Prostate gland (tissue), 2 donors: ENCODE results near the gene NOP56. TPM values are rescaled to one million over a fixed set of nuclear protein-coding genes. Genes with fewer than 3 reads are reported as not detected.

ENCODE experiments used
- DNase-seq: peaks from one replicate; pipeline ENCODE4 v3.0.0-alpha.2; 2019; ENCODE audit warnings: low spot score
- H3K27ac ChIP-seq, 2 donors: fragments of 200-600 bp; sonication (generic); 2 replicates each; pipeline ENCODE4 v1.5.1; 2017 to 2019
- H3K27me3 ChIP-seq: fragments of 200-600 bp; sonication (generic); replicated peaks from 2 replicates; pipeline ENCODE4 v1.5.1; 2019; ENCODE audit not compliant: insufficient read depth
- H3K36me3 ChIP-seq, 2 donors: fragments of 200-600 bp; sonication (generic); 1 replicate in 1 of 2; 2 replicates in 1 of 2; pipeline versions ENCODE4 v1.5.1 to v1.8.1; 2017 to 2019
- H3K4me1 ChIP-seq: fragments of 200-600 bp; sonication (generic); replicated peaks from 2 replicates; pipeline ENCODE4 v1.5.1; 2019
- H3K4me3 ChIP-seq, 2 donors: fragments of 200-600 bp; sonication (generic); 2 replicates each; pipeline ENCODE4 v1.5.1; 2017 to 2019
- H3K9me3 ChIP-seq: fragments of 200-600 bp; sonication (generic); 2 replicates; pipeline ENCODE4 v1.5.1; 2017
- POLR2A ChIP-seq: fragments of 450-650 bp; IDR thresholded peaks from one replicate; pipeline ENCODE4 v1.6.1; 2016; ENCODE audit warnings: antibody characterized with exemption, mild to moderate bottlenecking
- POLR2AphosphoS5 ChIP-seq: sonication (generic); formaldehyde crosslinking; IDR thresholded peaks from one replicate; pipeline ENCODE4 v1.6.1; 2017; ENCODE audit warnings: antibody characterized with exemption
- WGBS: methylation state at CpG from one replicate; pipeline ENCODE4 v1.1.5; 2018; 5-methylcytosine and 5-hydroxymethylcytosine counted together
- intact Hi-C: fragments of 100-400 bp; cut with DNase I; formaldehyde crosslinking; loops from one replicate; pipeline ENCODE4 v1.14.2; 2022
- total RNA-seq, 2 donors: library from RNA; depleted of rRNA; stranded (reverse); fragments of >200 nt; gene quantifications; one replicate each; pipeline ENCODE4 v1.1.0, GENCODE V29; 2016
- TF ChIP-seq, protein P1 (sequence below), 4 experiments: fragments of 200-600 bp in 2 of 4; fragments of 450-650 bp in 2 of 4; sonication (generic) in 2 of 4; IDR thresholded peaks; 1 replicate in 3 of 4; 2 replicates in 1 of 4; pipeline ENCODE4 v1.5.1; 2016 to 2019; ENCODE audit warnings: antibody characterized with exemption in 4 of 4, mild to moderate bottlenecking in 2 of 4, moderate library complexity in 2 of 4

Gene NOP56
- total RNA-seq, 2 donors from 2014 or later = 50.8 to 108 TPM

DNA sequence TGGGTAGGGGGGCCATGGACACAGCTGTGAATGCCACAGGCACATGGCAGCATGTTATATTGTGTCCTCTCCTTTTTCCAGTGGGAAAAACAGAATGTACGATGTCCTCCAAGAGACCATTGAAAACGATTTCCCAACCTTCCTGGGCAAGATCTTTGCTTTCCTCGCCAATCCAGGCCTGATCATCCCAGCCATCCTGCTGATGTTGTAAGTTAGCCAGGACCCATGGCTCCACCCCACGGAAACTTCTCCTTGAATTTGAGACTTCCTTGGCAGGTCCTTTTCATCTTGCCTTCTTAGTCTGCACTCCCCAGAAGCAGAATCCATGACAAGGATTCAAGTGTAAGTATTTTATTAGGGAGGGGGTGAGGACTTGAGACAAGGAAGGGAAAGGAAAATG, 28.2 kb upstream of the NOP56 start:
- TF ChIP-seq POLR2A (no peak), POLR2AphosphoS5 (no peak)
- TF ChIP-seq, protein P1, sequence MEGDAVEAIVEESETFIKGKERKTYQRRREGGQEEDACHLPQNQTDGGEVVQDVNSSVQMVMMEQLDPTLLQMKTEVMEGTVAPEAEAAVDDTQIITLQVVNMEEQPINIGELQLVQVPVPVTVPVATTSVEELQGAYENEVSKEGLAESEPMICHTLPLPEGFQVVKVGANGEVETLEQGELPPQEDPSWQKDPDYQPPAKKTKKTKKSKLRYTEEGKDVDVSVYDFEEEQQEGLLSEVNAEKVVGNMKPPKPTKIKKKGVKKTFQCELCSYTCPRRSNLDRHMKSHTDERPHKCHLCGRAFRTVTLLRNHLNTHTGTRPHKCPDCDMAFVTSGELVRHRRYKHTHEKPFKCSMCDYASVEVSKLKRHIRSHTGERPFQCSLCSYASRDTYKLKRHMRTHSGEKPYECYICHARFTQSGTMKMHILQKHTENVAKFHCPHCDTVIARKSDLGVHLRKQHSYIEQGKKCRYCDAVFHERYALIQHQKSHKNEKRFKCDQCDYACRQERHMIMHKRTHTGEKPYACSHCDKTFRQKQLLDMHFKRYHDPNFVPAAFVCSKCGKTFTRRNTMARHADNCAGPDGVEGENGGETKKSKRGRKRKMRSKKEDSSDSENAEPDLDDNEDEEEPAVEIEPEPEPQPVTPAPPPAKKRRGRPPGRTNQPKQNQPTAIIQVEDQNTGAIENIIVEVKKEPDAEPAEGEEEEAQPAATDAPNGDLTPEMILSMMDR (IDR thresholded peaks at IDR 0.05) = no peak
- H3K27ac ChIP-seq = no peak overlapping the region
- H3K27me3 ChIP-seq = peaks cover 2% of the 10 kb centered on the region
- WGBS = 82% methylated on average over 4 of the region's 4 CpGs
- DNase-seq = no peak
- no peaks in the 10 kb centered on the region for H3K36me3 ChIP-seq
- no peaks in the 10 kb centered on the region for H3K4me1 ChIP-seq
- no peak overlapping the region for H3K4me3 ChIP-seq
- H3K9me3 ChIP-seq = no peaks in the 10 kb centered on the region
- intact Hi-C loops = no loop called here

- Histone ChIP-seq H3K27ac (no peak overlapping the region), H3K4me1 (no peaks in the 10 kb centered on the region), H3K4me3 (no peak overlapping the region), H3K9me3 (no peaks in the 10 kb centered on the region), H3K36me3 (no peaks in the 10 kb centered on the region), H3K27me3 (peaks cover 2% of the 10 kb centered on the region)
- TF ChIP-seq, protein P1 (IDR thresholded peaks at IDR 0.05) = no peak
- TF ChIP-seq POLR2A (no peak), POLR2AphosphoS5 (no peak)
- intact Hi-C loops = no loop called here
- 64% methylated on average over 2 of the region's 2 CpGs for WGBS
- no peak for DNase-seq
These were observed 27.4 kb upstream of the NOP56 start for GRCh38 chr20:2625062-2625461.

DNA sequence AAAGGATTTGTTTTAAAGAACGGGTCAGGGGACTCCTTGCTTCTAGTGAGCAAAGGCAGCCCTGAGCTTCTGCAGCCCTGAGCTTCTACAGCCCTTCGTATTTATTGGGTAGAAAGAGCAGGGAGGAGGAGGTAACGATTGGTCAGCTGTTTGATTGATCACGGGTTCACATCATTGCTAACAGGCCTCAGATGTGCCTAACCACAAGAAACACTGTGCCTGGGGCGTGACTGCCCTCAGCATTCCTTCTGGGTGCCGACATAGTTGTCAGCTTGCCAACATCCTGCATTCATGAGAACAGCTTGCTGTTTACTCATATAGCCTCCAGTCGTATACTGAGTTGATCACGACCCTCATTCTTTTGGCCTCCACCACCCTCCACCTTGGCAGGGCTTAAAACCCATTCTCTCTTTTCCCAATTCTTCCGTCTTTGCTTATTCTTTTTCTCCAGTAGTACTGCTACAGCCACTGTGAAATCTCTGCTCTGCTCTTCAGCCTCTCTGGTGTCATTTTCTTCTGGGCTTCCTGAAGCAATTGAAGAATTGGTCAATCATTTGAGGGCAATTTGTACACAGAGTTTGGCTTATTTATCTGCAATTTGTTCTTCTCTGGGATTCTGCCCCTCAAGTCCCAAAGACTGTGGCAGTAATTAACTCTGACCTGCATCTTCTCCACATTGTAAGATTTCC, 25.4 kb upstream of the NOP56 start:
- no peaks in the 10 kb centered on the region for H3K27me3 ChIP-seq

GRCh38 chr20:2631228-2631627, 21.2 kb upstream of the NOP56 start:
- DNase-seq = no peak
- no peaks in the 10 kb centered on the region for H3K4me1 ChIP-seq
- H3K27me3 ChIP-seq = no peaks in the 10 kb centered on the region
- no peak overlapping the region for H3K27ac ChIP-seq
- no peak overlapping the region for H3K4me3 ChIP-seq
- intact Hi-C loops = no loop called here
- no peaks in the 10 kb centered on the region for H3K9me3 ChIP-seq
- 27% methylated on average over 1 of the region's 1 CpG for WGBS
- no peaks in the 10 kb centered on the region for H3K36me3 ChIP-seq
- no peak for TF ChIP-seq POLR2A

More for the DNA sequence above, 25.4 kb upstream of the NOP56 start:
- WGBS = 51% methylated on average over 9 of the region's 9 CpGs
- H3K36me3 ChIP-seq = no peaks in the 10 kb centered on the region
- H3K4me1 ChIP-seq = no peaks in the 10 kb centered on the region
- no peak for DNase-seq
- no peaks in the 10 kb centered on the region for H3K9me3 ChIP-seq
- no peak overlapping the region for H3K4me3 ChIP-seq
- intact Hi-C loops = no loop called here
- TF ChIP-seq POLR2A (no peak), POLR2AphosphoS5 (no peak)
- TF ChIP-seq, protein P1 (IDR thresholded peaks at IDR 0.05) = no peak
- H3K27ac ChIP-seq = no peak overlapping the region

- TF ChIP-seq, protein P1 (IDR thresholded peaks at IDR 0.05) = no peak
- TF ChIP-seq POLR2A (no peak), POLR2AphosphoS5 (no peak)
- intact Hi-C loops = no loop called here
- no peaks in the 10 kb centered on the region for H3K36me3 ChIP-seq
- H3K27ac ChIP-seq = no peak overlapping the region
- H3K27me3 ChIP-seq = no peaks in the 10 kb centered on the region
- H3K4me1 ChIP-seq = no peaks in the 10 kb centered on the region
- no peak for DNase-seq
- H3K9me3 ChIP-seq = no peaks in the 10 kb centered on the region
- WGBS = 14% methylated on average over 1 of the region's 1 CpG
- no peak overlapping the region for H3K4me3 ChIP-seq
These were observed 19.1 kb upstream of the NOP56 start for GRCh38 chr20:2633381-2633780.
